PFSK-1 (cell line): ENCODE measurements around the gene NDUFA1.

Source experiments
- FOXP2 ChIP-seq: optimal IDR thresholded peaks from 2 replicates; pipeline ENCODE3; 2011; ENCODE audit warnings: borderline replicate concordance, control low read depth, inconsistent platforms; ENCODE audit not compliant: insufficient read depth; ENCODE audit errors: extremely low read length, extremely low read depth
- POLR2AphosphoS5 ChIP-seq: IDR thresholded peaks from 2 replicates; pipeline ENCODE4 v1.6.1; 2012; ENCODE audit warnings: low read depth, mild to moderate bottlenecking, control low read depth, low read length, moderate library complexity
- REST ChIP-seq, 2 experiments: IDR thresholded peaks; 2 replicates each; pipeline versions ENCODE4 v1.6.1 to v1.8.0; 2011 to 2012; ENCODE audit warnings: low read depth in 2 of 2, low read length in 2 of 2, control low read depth in 1 of 2, inconsistent platforms in 1 of 2, mild to moderate bottlenecking in 1 of 2, moderate library complexity in 1 of 2; ENCODE audit not compliant: insufficient read depth in 1 of 2
- SIN3A ChIP-seq: IDR thresholded peaks from 2 replicates; pipeline ENCODE4 v1.6.1; 2012; ENCODE audit warnings: mild to moderate bottlenecking, low read length, moderate library complexity, borderline replicate concordance; ENCODE audit not compliant: insufficient read depth
- TAF1 ChIP-seq: IDR thresholded peaks from 2 replicates; pipeline ENCODE4 v1.6.1; 2012; ENCODE audit warnings: low read length, control low read depth, borderline replicate concordance; ENCODE audit not compliant: insufficient read depth

NDUFA1 gene

GRCh38 chrX:119852382-119853353 lies 19.0 kb upstream of the NDUFA1 start, which contains the start of gene UPF3B:
UPF3B (minus strand) TSS chrX:119852963; CDS start chrX:119852928, 35 bp downstream.
- TF ChIP-seq REST (IDR thresholded peaks at IDR 0.05; ENCODE audit: insufficient read depth in 1 of 2, low read depth in 2 of 2, low read length in 2 of 2) (no peak), TAF1 (peak; percentile 27; the same call in 1 of the 2 replicates), POLR2AphosphoS5 (peak; percentile 49; the same call in 1 of the 2 replicates), SIN3A (peak; percentile 20; the same call in 1 of the 2 replicates)

- TF ChIP-seq TAF1 (no peak), REST (IDR thresholded peaks at IDR 0.05; ENCODE audit: insufficient read depth in 1 of 2, low read depth in 2 of 2, low read length in 2 of 2) (no peak), POLR2AphosphoS5 (no peak), SIN3A (no peak), FOXP2 (no peak)
Observed at GRCh38 chrX:119853444-119853843, 18.2 kb upstream of the NDUFA1 start.

GRCh38 chrX:119870626-119871131 lies 953 bp upstream of the NDUFA1 start:
- TF ChIP-seq TAF1 (no peak), POLR2AphosphoS5 (no peak), FOXP2 (no peak), SIN3A (no peak), REST (IDR thresholded peaks at IDR 0.05; ENCODE audit: insufficient read depth in 1 of 2, low read depth in 2 of 2, low read length in 2 of 2) (no peak)

DNA sequence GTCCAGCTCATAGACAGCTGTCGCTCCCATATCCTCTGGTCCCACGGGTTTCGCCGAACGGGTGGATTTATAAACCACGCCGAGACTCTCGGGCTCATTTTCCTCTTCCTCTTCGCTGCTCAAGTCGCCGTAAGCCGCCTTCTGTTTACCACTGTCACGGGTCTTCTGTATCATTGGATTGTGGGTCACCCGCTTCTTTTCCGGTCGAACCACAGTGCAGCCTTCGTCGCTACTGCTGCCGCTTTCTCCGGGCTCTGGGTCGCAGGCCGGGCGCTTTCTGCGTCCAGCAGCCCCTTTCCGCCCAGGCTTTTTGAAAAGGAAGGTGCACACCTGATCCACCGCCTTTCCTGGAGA lies 410 bp upstream of the NDUFA1 start:
- TF ChIP-seq FOXP2 (no peak), POLR2AphosphoS5 (no peak)

- TF ChIP-seq REST (IDR thresholded peaks at IDR 0.05; ENCODE audit: insufficient read depth in 1 of 2, low read depth in 2 of 2, low read length in 2 of 2) (no peak), POLR2AphosphoS5 (no peak), TAF1 (no peak), FOXP2 (no peak)
Observed at GRCh38 chrX:119878740-119879139, 7.1 kb downstream of the NDUFA1 start.
